Ishikawa (cell line): ENCODE measurements around the gene GRHL1.

ENCODE experiments used
- CEBPB ChIP-seq: IDR thresholded peaks from 2 replicates; pipeline ENCODE4 v1.6.1; 2012
- CREB1 ChIP-seq: IDR thresholded peaks from 2 replicates; pipeline ENCODE4 v1.6.1; 2012; ENCODE audit warnings: low read depth
- EGR1 ChIP-seq: IDR thresholded peaks from 2 replicates; pipeline ENCODE4 v1.6.1; 2012
- EP300 ChIP-seq: IDR thresholded peaks from 2 replicates; pipeline ENCODE4 v1.6.1; 2012; ENCODE audit warnings: borderline replicate concordance
- FOXM1 ChIP-seq: IDR thresholded peaks from 2 replicates; pipeline ENCODE4 v1.6.1; 2012; ENCODE audit warnings: low read depth, borderline replicate concordance
- MAX ChIP-seq: IDR thresholded peaks from 2 replicates; pipeline ENCODE4 v1.6.1; 2012
- NFIC ChIP-seq: IDR thresholded peaks from 2 replicates; pipeline ENCODE4 v1.6.1; 2012
- RAD21 ChIP-seq: IDR thresholded peaks from 2 replicates; pipeline ENCODE4 v1.6.1; 2012; ENCODE audit warnings: low read depth
- REST ChIP-seq: IDR thresholded peaks from 2 replicates; pipeline ENCODE4 v1.6.1; 2012; ENCODE audit warnings: low read depth, mild to moderate bottlenecking
- TAF1 ChIP-seq: IDR thresholded peaks from 2 replicates; pipeline ENCODE4 v1.6.1; 2012; ENCODE audit warnings: low read depth, mild to moderate bottlenecking
- TCF12 ChIP-seq: IDR thresholded peaks from 2 replicates; pipeline ENCODE4 v1.6.1; 2012; ENCODE audit warnings: low read depth
- TEAD4 ChIP-seq: IDR thresholded peaks from 2 replicates; pipeline ENCODE4 v1.6.1; 2012
- USF1 ChIP-seq: IDR thresholded peaks from 2 replicates; pipeline ENCODE4 v1.6.1; 2012
- YY1 ChIP-seq: IDR thresholded peaks from 2 replicates; pipeline ENCODE4 v1.6.1; 2012; ENCODE audit warnings: low read depth
- ZBTB7A ChIP-seq: IDR thresholded peaks from 2 replicates; pipeline ENCODE4 v1.6.1; 2012; ENCODE audit warnings: low read depth

Gene GRHL1

GRCh38 chr2:10038123-10038522 is 86.6 kb downstream of the GRHL1 start:
- no peak for TF ChIP-seq REST
- no peak for TF ChIP-seq FOXM1
- no peak for TF ChIP-seq ZBTB7A
- no peak for TF ChIP-seq YY1
- TF ChIP-seq CEBPB: no peak
- no peak for TF ChIP-seq TAF1
- no peak for TF ChIP-seq EP300

- TF ChIP-seq YY1 (no peak), TCF12 (no peak), FOXM1 (no peak), CREB1 (no peak), TEAD4 (no peak), ZBTB7A (no peak), NFIC (no peak), MAX (no peak), RAD21 (no peak)
Observed at GRCh38 chr2:10038716-10039115, 87.2 kb downstream of the GRHL1 start.

GRCh38 chr2:10039658-10040410 is 88.3 kb downstream of the GRHL1 start:
- TF ChIP-seq EGR1 (no peak), FOXM1 (no peak), TCF12 (no peak), ZBTB7A (no peak)

- TF ChIP-seq NFIC (no peak), TCF12 (no peak), RAD21 (no peak), FOXM1 (no peak), USF1 (no peak)
Observed at GRCh38 chr2:10041711-10042110, 90.2 kb downstream of the GRHL1 start.

- TF ChIP-seq TAF1: no peak
- no peak for TF ChIP-seq FOXM1
- TF ChIP-seq TEAD4: peak; percentile 32; the same call in 1 of the 2 replicates
Observed at GRCh38 chr2:10042301-10043161, 91.0 kb downstream of the GRHL1 start.

- 0 out of 2 replicates have a peak, but pooled peaks have one; percentile 2 for TF ChIP-seq REST
- TF ChIP-seq USF1: peak; percentile 88
- peak; percentile 97 for TF ChIP-seq MAX
- TF ChIP-seq CEBPB: no peak
Observed at GRCh38 chr2:10043256-10043905, 91.9 kb downstream of the GRHL1 start, which contains the start of gene KLF11. TSS of gene KLF11 (plus strand) at chr2:10043550. CDS start at chr2:10043717, 167 bp downstream.
